Epithelial cell of esophagus (primary cell): Measurements from ENCODE around the gene PHTF1.
"Not testable (repeated sequence)": the region's sequence is repeated elsewhere in the genome, so short reads cannot be mapped to it uniquely, and the experiment has no call there.

Experiments
- DNase-seq: peaks from one replicate; pipeline ENCODE4 v3.0.0; 2010; ENCODE audit warnings: low read depth
- H3K4me3 ChIP-seq: 2 replicates; pipeline ENCODE4 v1.5.1; 2011; ENCODE audit warnings: mild to moderate bottlenecking, low read length, control low read depth
- CTCF ChIP-seq: IDR thresholded peaks from 2 replicates; pipeline ENCODE4 v1.5.1; 2011; ENCODE audit warnings: low read depth, mild to moderate bottlenecking, low read length, control low read depth, inconsistent platforms; ENCODE audit not compliant: insufficient read depth; ENCODE audit errors: missing control alignments

The PHTF1 gene

GRCh38 chr1:113721010-113721409 lies 38.3 kb downstream of the PHTF1 start:
- H3K4me3 ChIP-seq = no peak overlapping the region
- DNase-seq = no peak
- no peak for TF ChIP-seq CTCF

- not testable (repeated sequence) for DNase-seq, H3K4me3 ChIP-seq
Measured at GRCh38 chr1:113718621-113719020, 40.7 kb downstream of the PHTF1 start.

- not testable (repeated sequence) for H3K4me3 ChIP-seq, DNase-seq
Measured at GRCh38 chr1:113717506-113717905, 41.8 kb downstream of the PHTF1 start.

GRCh38 chr1:113714606-113715269 lies 44.5 kb downstream of the PHTF1 start:
- no peak for DNase-seq
- H3K4me3 ChIP-seq = no peak overlapping the region
- TF ChIP-seq CTCF = peak; percentile 14

GRCh38 chr1:113701429-113701828 lies 57.9 kb downstream of the PHTF1 start:
- TF ChIP-seq CTCF = no peak
- no peak for DNase-seq
- no peak overlapping the region for H3K4me3 ChIP-seq

- no peak overlapping the region for H3K4me3 ChIP-seq
- no peak for DNase-seq
Measured at GRCh38 chr1:113694910-113695309, 64.4 kb downstream of the PHTF1 start.

GRCh38 chr1:113692824-113693431 lies 66.4 kb downstream of the PHTF1 start:
- no peak for TF ChIP-seq CTCF
- H3K4me3 ChIP-seq = no peak overlapping the region
- DNase-seq = no peak

More at GRCh38 chr1:113694910-113695309, 64.4 kb downstream of the PHTF1 start:
- TF ChIP-seq CTCF = no peak

- H3K4me3 ChIP-seq = no peak overlapping the region
- TF ChIP-seq CTCF = no peak
- DNase-seq = no peak
Measured at GRCh38 chr1:113692342-113692741, 66.9 kb downstream of the PHTF1 start.
